ENCODE data around the gene CFAP20DC.

GRCh38 chr3:58884453-58884852 is 165.4 kb downstream of the CFAP20DC start:
- TF ChIP-seq, protein P1, sequence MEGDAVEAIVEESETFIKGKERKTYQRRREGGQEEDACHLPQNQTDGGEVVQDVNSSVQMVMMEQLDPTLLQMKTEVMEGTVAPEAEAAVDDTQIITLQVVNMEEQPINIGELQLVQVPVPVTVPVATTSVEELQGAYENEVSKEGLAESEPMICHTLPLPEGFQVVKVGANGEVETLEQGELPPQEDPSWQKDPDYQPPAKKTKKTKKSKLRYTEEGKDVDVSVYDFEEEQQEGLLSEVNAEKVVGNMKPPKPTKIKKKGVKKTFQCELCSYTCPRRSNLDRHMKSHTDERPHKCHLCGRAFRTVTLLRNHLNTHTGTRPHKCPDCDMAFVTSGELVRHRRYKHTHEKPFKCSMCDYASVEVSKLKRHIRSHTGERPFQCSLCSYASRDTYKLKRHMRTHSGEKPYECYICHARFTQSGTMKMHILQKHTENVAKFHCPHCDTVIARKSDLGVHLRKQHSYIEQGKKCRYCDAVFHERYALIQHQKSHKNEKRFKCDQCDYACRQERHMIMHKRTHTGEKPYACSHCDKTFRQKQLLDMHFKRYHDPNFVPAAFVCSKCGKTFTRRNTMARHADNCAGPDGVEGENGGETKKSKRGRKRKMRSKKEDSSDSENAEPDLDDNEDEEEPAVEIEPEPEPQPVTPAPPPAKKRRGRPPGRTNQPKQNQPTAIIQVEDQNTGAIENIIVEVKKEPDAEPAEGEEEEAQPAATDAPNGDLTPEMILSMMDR (IDR thresholded peaks at IDR 0.05 in 4 of 5, conservative IDR thresholded peaks at IDR 0.05 in 1 of 5) = no peak
- TF ChIP-seq POLR2A (IDR thresholded peaks at IDR 0.05) = no peak

Data from gastrocnemius medialis (tissue), 4 donors.